GM18502 (cell line): ENCODE results near the gene PINK1.
"Not testable (repeated sequence)": the region's sequence is repeated elsewhere in the genome, so short reads cannot be mapped to it uniquely, and the experiment has no call there.

Source experiments
- ATAC-seq: cut with Tn5 transposase; IDR thresholded peaks from one replicate; pipeline ENCODE4 v1.9.1; 2021; ENCODE audit warnings: mild to moderate bottlenecking; ENCODE audit not compliant: unreplicated experiment, poor library complexity

Gene PINK1

GRCh38 chr1:20672265-20672632 is 39.0 kb downstream of the PINK1 start:
- ATAC-seq: no peak

DNA sequence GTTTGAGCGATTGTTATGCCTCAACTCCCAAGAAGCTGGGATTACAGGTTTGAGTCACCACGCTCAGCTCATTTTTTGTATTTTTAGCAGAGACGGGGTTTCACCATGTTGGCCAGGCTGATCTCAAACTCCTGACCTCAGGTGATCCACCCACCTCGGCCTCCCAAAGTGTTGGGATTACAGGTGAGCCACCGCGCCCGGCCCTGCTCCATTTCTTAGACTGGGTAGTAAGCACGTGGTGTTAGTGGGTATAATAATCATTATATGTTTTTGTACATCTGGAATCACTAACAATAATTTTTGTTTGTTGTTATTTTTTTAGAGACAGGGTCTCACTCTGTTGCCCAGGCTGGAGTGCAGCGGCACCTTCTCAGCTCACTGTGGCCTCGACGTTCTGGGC is 40.4 kb downstream of the PINK1 start:
- ATAC-seq: not testable (repeated sequence)

DNA sequence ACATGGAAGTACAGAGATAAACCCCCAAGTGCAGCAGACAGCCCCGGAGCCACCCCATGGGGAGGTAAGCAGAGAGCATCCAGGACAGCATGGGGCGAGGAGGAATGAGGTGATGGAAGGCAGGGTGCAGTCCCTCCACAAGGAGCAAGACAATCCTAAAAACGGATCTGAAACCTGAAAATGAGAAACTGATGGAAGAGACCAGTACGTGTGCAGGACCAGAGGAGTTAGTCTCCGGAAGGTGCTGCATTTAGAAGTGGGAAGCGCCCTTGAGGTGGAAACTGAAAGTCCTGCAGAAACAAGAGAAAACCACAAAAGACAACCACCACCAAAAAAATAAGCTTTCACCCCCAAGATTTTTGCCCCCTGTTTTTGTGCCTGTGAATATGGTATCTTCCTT is 45.3 kb downstream of the PINK1 start:
- ATAC-seq: no peak

- no peak for ATAC-seq
Observed at GRCh38 chr1:20680269-20680668, 47.0 kb downstream of the PINK1 start.

- no peak for ATAC-seq
Observed at GRCh38 chr1:20681999-20682398, 48.7 kb downstream of the PINK1 start.

DNA sequence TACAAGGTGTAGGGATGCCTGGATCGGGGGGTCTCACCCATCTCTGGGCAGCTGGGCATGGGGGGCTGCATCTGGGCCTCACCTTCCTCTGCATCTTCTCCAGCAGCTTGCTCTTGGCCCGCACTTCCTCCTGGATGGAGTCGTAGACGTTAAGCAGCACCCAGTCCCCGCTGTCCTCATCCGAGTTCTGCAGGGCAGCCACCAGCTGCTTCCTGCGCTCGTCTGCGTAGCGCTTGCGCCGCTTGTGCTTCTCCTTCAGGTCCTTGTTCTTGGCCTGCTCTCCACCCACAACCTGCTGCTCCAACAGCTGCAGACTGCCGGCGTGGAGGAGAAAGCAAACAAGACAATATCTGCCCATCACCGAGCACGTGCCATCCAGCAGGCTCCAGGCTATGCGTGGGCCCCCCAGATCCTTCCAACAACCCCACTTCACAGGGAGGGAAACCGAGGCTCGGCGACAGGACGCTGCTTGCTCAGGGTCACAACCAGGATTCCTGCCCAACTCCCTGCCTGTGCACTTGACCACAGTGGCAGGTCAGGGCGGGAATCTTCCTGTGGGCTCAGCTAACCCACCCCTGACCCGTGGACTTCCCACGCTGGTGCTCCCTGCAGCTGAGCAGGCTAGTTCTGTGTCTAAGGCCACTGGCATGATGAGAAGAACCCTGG is 49.4 kb downstream of the PINK1 start:
- ATAC-seq: no peak

DNA sequence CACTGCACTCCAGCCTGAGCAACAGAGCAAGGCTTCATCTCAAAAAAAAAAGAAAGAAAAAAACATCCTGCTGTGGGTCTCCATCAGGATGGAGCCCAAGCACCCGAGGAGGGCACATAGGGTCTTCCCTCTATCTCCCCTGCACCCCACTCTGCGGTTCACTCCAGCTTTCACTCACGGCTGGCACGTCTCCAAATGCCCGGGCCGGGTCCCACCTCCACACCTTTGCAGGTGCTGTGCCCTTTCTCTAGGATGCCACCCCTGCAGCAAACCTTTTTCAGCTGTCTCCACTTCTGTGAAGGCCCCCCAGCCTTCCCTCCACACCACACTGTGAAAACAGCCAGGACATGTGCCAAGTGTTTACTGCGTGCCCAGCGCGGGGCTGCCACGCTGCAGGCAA is 50.4 kb downstream of the PINK1 start:
- ATAC-seq: no peak

- no peak for ATAC-seq
Observed at GRCh38 chr1:20684050-20684620, 50.9 kb downstream of the PINK1 start.

GRCh38 chr1:20684651-20685050 is 51.4 kb downstream of the PINK1 start:
- no peak for ATAC-seq

GRCh38 chr1:20685099-20685662 is 51.9 kb downstream of the PINK1 start:
- no peak for ATAC-seq

DNA sequence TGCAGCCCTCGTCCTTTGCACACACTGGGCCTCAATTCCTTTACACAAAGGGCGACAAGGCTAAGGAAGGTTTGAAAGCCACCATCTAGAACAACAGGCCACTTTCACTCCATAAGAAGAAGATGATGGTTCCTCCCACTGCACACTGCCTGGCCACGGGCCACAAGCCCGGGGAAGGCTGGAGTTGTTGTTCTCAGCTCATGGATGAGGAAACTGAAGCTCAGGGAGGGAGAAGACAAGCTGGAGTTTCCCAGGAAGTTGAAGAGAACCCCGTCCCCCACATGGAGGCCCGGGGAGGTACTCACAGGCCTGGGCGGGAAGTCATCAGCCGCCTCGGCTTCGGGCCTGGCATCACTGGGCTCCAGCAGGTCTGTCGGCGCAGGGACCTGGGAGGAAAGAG is 52.5 kb downstream of the PINK1 start:
- ATAC-seq: no peak

DNA sequence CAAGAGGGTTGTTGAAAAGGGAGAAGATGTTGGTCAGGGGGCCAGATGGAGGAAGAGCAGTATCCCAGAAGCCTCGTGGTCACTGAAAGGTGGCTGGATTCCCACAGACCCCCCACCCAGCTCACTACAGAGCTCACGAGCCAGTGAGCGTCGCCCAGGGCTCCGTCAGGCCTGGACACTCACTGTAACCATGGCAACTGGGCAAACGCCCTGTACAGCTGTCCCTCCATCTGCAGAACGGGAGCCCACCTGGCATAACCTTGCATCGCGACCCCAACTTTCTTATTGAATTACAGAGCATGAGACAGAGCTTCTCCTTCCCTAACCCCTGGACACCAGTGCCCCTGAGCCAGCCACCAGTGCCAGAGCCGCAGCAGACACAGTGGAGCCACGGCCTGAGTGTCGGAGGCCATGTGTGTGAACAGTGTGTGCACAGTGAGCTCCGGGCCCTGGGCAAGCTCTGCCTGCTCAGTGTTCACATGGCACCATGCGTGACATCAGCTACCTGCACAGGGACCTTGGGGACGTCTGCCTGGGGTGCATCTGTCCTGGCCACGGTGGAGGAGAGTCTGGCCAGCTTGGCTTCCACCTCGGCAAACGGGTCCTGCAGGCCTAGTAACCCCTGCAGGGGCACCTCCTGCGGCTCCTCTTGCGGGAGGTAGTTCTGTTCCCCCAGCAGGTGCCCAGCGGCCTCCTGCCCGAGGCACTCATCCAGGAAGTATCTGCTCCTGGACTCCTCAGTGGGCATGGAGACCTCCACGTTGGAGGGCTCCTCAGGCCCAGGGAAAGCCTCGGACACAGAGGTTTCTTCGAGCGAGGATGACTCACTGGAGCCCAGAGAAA is 53.8 kb downstream of the PINK1 start:
- no peak for ATAC-seq

GRCh38 chr1:20689645-20690056 is 56.4 kb downstream of the PINK1 start:
- no peak for ATAC-seq

DNA sequence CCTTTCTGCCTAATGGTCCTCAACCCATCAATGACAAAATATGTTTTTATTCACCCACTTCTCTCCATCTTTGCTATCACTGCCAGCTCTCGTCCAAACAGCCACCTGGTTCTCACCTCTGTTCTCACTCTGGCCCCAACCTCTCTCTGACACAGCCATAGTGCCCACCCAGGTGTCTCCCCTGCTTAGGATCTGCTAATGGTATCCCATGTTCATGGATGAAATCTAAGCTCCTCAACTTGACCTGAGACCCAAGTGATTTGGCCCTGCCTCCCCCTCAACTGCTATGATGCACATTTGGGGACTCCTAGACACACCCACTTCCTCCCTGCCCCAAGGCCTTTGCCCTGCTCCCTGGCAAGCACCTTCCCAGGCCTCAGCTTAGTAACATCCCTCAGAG is 58.6 kb downstream of the PINK1 start:
- ATAC-seq: no peak

DNA sequence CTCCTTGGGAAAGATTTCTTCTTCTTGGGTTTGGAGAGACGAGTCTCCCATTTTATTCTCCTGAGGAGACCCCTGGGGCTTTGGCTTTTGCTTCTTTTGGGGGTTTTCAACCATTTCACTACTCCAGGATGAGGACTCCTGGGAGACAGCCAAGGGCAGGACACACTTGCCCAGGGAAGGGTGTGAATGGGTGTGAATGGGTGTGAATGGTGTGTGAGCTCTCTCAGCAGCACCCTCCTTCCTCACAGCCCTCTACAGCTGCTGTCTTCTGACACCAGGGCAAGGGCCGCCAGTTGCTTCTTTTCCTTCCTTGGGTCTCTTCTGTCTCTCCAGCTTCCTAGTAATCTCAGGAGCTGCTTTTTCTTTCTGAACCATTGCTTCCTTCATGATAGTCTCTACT is 60.4 kb downstream of the PINK1 start:
- no peak for ATAC-seq

GRCh38 chr1:20695515-20695914 is 62.3 kb downstream of the PINK1 start:
- no peak for ATAC-seq

DNA sequence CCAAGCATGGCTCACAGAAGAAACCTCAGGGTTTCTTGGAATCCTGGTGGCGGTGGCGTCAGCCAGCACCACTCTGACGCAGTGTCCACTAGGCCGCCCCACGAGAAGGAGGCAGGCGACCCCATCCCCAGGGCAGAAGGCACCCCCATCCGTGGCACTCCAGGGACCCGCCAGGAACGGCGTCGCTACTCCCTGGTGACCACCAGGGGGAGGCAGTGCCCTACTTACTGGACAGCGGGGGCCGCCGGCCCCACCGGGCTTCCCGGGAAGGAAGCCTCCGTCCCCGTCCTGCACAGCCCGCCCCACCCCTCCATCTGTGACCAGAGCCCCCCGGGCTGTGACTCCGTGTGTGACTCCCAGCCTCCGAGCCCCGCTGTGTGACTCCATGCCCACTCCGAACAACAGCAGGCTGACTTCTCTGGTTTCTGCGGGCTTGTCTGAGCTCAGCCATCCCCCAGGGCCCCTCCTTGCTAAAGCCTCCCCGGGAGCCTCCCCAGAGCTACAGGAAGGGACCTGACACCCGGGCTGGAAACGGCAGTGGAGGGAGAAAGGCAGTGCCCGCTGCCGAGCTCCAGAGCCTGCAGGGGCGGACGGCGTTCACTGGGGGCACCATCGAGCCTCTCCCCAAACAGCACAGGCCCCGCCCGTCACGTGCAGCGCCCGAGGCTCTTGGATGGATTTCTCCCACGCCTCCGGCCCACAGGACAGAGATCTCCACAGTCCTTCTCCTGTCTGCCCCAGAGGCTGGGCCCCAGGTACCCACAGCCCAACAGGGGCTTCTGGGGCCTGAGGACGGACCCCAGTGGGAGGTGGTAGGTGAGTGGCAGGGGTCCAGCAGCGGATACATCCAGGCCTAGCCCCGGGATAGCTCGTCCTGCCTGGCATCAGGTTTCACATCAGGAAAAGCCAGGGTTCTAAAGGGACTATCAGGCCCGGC is 63.4 kb downstream of the PINK1 start:
- ATAC-seq: peak; percentile 71

DNA sequence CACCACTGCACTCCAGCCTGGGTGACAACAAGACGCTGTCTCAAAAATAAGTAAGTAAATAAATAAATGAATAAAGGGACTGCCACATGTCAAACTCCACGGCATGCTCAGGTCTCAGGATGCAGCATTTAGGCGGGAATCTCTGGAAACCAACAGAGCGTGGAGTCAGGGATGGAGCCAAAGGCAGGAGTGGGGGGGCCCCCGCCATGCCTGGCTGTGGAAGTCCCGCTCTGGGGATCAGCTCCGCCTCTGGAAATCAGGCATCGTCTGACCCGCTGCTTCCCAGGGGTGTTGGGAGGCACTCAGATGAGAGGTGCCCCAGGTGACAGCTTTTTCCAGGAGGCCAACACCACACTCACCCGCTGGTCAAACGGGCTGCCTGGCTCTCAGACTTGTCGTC is 64.3 kb downstream of the PINK1 start:
- no peak for ATAC-seq

- no peak for ATAC-seq
Observed at GRCh38 chr1:20698195-20698910, 65.1 kb downstream of the PINK1 start.

GRCh38 chr1:20699558-20699957 is 66.3 kb downstream of the PINK1 start:
- ATAC-seq: no peak
